ENCODE results near the gene GLIS1.

DNA sequence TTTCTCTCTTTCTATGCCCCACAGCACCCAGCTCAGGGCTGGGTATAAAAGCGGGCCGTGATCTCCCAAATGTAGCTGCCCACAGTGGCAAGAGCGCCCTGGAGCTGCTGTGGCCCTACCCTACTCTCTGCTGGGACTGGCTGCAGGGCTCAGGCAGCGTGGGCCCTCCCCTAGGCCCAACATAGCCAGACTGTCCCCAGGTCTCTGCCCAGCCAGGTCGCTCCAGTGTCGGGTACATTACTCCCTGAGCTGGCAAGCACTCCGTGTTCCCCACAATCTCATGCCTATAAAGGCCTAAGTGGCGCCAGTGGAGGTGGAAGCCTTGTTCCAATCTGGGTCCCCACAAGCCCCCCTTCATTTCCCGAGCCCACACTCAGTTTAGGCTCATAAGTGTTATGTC, 66.2 kb downstream of the GLIS1 start:
- TF ChIP-seq, protein P1, sequence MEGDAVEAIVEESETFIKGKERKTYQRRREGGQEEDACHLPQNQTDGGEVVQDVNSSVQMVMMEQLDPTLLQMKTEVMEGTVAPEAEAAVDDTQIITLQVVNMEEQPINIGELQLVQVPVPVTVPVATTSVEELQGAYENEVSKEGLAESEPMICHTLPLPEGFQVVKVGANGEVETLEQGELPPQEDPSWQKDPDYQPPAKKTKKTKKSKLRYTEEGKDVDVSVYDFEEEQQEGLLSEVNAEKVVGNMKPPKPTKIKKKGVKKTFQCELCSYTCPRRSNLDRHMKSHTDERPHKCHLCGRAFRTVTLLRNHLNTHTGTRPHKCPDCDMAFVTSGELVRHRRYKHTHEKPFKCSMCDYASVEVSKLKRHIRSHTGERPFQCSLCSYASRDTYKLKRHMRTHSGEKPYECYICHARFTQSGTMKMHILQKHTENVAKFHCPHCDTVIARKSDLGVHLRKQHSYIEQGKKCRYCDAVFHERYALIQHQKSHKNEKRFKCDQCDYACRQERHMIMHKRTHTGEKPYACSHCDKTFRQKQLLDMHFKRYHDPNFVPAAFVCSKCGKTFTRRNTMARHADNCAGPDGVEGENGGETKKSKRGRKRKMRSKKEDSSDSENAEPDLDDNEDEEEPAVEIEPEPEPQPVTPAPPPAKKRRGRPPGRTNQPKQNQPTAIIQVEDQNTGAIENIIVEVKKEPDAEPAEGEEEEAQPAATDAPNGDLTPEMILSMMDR (IDR thresholded peaks at IDR 0.05), result no peak
- TF ChIP-seq POLR2AphosphoS5 (IDR thresholded peaks at IDR 0.05), result no peak
